NCI-H524 (cell line): Measurements from ENCODE around the gene PHLDA2.

Experiments
- DNase-seq, 2 experiments: peaks; one replicate each; lab custom pipeline; 2025; lab: John Stamatoyannopoulos, UW

The PHLDA2 gene

GRCh38 chr11:2897048-2897447, 32.2 kb downstream of the PHLDA2 start:
- DNase-seq = no peak

DNA sequence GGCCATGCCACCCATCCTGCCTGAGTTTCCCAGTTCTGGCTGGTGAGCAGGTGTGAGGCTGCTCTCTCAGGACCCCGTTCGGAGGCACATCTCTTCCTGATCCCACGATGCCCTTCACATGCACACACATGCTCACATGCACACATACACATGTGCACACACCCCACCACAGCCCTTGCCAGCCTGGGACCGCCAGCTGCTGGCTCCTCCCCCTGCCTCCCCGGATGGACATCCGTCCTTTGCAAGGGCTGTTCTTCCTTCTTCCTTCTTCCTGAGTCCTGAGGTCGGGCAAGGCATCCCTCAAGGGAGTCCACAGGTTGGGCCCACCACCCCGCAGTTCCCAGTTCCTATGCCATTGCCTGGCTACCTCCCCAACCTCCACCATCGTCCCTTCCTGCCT, 33.2 kb downstream of the PHLDA2 start:
- no peak for DNase-seq

GRCh38 chr11:2893935-2894334, 35.3 kb downstream of the PHLDA2 start:
- no peak for DNase-seq

GRCh38 chr11:2892967-2893528, 36.2 kb downstream of the PHLDA2 start:
- peak in 1 of 2 experiments; percentile 44 for DNase-seq

DNA sequence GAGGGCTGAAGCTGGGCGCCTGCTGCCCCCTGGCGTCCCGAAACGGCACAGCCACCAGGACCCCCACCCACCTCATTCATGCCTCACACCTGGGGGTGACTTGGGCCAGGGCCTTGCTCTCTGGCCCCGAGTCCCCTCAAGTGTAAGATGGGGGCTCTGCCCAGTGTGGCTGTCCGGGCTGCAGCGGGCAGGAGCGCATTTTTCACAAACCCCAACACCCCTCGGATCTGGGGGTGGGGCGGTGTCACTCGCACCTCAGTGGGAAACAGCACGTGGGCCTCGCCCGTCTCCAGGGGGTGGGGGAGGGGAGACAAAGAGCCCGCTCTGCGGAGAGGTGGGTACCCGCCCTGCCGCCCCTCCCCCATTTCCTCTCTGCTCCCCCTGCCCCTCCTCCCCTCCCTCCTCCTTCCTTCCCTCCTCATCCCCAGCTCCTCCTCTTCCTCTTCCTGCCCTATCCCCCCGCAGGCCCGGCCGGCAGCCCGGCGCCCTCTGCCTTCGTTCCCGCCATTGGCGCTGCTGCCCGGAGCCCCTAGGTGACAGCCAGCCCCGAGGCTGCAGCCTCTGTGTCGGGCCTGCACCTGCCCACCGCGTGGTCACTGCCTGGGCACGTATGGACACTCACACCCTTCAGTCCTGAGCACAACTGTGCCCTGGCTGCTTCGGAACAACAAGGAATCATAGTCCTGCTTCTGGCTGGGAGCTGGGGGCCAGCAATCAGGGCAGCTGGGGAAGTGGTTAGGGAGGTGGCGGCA, 36.8 kb downstream of the PHLDA2 start:
- peak; percentile 42 to 46 for DNase-seq

- DNase-seq = no peak
Measured at GRCh38 chr11:2891326-2892214, 37.6 kb downstream of the PHLDA2 start.

GRCh38 chr11:2890466-2891294, 38.5 kb downstream of the PHLDA2 start:
- DNase-seq = peak in 1 of 2 experiments; percentile 23

DNA sequence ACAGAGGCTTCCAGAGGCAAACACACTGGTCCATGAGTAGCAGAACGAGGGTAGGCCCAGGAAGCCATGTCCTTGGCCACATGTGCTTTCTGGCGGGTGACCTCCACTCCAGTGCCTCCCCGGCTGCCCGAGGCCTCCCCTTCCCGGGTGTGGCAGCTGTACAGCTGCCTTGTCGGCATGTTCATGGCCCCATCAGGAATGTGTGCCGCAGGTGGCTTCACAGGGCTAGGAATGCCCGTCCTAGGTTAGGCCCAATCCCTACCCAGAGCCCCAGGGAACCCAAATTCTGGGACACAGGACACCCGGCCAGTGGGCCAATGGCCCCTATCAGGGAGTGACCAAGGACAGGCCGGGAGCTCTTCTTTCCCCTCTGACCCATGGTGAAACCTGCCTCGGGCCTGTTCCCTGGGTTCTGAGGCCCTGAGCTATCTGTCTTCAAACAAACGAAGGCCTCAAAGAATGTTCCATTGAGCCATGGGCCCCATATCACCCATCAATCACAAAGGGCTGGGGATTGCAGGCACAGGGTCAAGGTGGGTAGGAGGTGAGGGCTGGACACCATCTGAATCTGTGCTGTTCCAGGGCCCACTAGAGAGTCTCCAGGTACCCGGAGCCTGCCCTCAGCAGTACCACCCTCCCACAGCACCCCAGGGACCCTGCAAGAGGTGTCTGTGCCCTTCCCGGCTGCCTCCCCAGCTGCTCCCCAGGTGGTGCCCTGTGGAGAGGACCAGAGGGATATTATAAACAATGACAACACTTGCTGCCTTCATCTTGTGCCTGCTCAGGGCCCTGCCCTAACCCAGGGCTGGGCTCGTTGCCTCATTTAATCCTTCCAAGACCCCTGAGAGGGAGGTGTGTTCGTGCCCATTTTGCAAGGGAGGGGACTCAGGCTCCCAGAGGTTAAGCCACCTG, 39.6 kb downstream of the PHLDA2 start:
- DNase-seq = no peak

DNA sequence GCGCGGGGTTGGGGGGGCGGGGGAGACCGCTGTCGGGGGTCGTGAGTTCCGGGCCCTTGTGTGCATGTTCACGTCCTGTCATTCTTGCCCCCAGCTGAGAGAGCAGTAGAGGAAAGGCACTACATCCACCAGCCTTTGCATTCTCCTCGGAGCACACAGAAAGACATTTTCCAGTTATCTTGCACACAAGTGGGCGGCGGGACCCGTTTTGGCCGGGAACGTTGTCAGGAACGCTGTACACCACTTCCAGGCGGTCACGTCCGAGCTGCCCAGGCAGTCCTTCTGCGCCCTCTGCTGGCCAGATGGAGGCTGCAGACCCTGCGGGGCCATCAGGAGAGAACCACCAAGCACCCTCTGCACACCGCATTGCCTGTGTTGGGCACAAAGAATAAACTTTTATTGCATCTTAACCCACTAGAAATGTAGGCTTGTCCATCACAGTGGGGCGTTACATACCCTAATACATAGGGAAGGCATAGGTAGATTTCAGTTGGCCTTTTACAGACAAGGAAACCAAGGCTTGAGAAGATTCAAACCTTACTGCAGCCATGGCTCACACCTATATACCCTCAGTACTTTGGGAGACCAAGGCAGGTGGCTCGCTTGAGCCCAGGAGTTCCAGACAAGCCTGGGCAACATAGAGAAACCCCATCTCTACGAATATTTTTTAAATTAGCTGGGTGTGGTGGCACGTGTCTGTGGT, 40.8 kb downstream of the PHLDA2 start:
- peak; percentile 43 to 81 for DNase-seq

- DNase-seq = peak in 1 of 2 experiments; percentile 13
Measured at GRCh38 chr11:2887515-2888195, 41.6 kb downstream of the PHLDA2 start.

DNA sequence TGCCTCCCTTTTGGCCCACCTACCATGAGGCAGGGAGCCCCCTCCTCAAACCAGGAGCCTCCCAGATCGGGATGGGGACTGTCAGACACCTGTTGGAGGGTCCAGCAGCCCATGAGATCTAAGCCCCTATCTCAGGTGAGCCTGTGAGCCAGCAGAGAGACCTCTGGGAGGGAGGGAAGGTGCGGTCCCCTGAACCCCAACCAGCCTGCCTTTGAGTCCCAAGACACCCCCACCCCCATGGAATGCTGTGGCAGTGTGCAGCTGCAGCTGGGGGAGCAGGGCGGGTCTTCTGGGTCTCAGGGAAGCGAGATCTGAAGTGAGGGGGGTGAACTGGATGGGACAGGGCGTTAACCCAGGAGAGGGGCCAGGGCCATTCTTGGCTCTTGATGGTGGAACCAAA, 42.3 kb downstream of the PHLDA2 start:
- DNase-seq = no peak

DNA sequence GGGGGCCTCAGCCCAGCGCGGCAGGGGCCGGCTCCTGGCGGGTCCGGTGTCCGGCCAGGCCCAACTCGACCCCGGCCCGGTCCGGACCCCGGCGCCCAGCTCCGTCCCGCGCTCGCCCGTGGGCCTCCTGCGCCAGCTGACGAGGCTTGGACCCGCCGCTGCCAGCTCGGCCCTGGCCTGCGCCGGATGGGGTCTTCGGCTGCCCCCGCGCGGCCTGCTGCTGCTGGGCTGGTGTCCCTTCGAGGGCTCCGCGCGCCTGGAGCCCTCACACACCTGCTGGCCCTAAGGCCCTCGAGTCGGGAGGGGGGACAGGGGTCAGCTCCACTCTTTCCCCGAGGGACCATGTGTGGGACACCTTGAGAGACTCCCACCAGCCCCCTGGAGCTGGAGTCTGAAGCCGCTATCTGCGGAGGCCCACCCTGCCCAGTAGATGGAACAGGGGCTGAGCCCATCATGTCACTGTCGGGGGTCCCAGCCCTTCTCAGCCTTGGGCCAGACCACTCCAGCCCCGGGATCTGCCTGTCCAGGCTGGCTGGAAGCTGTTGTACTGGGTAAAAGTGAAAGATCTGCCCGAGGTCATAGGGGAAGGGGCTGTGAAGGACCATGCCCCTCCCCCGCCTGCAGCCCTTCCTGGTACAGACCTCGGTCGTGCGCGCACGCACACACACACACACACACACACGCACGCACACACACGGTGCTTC, 42.9 kb downstream of the PHLDA2 start:
- DNase-seq = peak; percentile 33 to 73

DNA sequence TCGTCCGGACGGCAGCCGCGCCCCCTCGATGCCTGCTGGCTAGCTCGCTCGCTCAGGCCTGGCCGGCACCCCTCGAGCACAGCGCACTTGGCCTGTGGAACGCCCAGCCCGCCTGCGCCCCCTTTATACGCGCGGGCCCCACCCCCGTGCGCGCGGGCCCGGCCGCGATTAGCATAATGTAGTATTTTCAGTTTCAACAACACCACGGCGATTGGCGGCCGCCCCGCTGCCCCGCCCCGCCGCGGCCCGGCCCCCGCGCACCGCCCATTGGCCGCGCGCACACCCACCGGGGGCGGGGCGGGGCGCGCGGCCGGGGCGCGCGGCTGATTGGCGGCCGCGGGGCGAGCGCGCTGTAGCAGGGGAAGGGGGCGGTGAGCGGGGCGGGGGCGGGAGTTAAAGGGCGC, 43.5 kb downstream of the PHLDA2 start, which contains the start of gene CDKN1C:
Gene CDKN1C, minus strand, starts transcription at position 98 of the 404 bp plus-strand sequence. CDS start 319 bp downstream, outside the sequence.
- DNase-seq = peak; percentile 79 to 84

- peak; percentile 29 to 53 for DNase-seq
Measured at GRCh38 chr11:2885017-2885677, 44.1 kb downstream of the PHLDA2 start.

- no peak for DNase-seq
Measured at GRCh38 chr11:2883979-2884815, 45.0 kb downstream of the PHLDA2 start.

GRCh38 chr11:2883640-2883978, 45.6 kb downstream of the PHLDA2 start:
- no peak for DNase-seq

GRCh38 chr11:2882396-2883110, 46.7 kb downstream of the PHLDA2 start:
- no peak for DNase-seq
